Retina (tissue), 1 donor: ENCODE measurements around the gene STOX2.
A peak's percentile ranks its signal among the peaks of the same experiment; 100 is the strongest.

Source experiments
- DNase-seq: peaks from one replicate; pipeline ENCODE4 v3.0.0-alpha.2; 2016

Gene STOX2

GRCh38 chr4:183986971-183987946 is 82.2 kb downstream of the STOX2 start:
- peak; percentile 91 for DNase-seq

- DNase-seq: peak; percentile 86
Measured at GRCh38 chr4:183987987-183988392, 82.9 kb downstream of the STOX2 start.

- DNase-seq: no peak
Measured at GRCh38 chr4:183988874-183989273, 83.8 kb downstream of the STOX2 start.

- DNase-seq: no peak
Measured at GRCh38 chr4:183989461-183989860, 84.4 kb downstream of the STOX2 start.

- no peak for DNase-seq
Measured at GRCh38 chr4:183989931-183990330, 84.8 kb downstream of the STOX2 start.

GRCh38 chr4:183993676-183994075 is 88.6 kb downstream of the STOX2 start:
- no peak for DNase-seq

- peak; percentile 48 for DNase-seq
Measured at GRCh38 chr4:183995570-183995969, 90.5 kb downstream of the STOX2 start.

- no peak for DNase-seq
Measured at GRCh38 chr4:183996868-183997267, 91.8 kb downstream of the STOX2 start.

- no peak for DNase-seq
Measured at GRCh38 chr4:183999435-183999834, 94.3 kb downstream of the STOX2 start.

GRCh38 chr4:184000457-184001396 is 95.6 kb downstream of the STOX2 start:
- DNase-seq: no peak

- no peak for DNase-seq
Measured at GRCh38 chr4:184003433-184003832, 98.3 kb downstream of the STOX2 start.

GRCh38 chr4:184007891-184008290 is 102.8 kb downstream of the STOX2 start:
- no peak for DNase-seq

GRCh38 chr4:184010696-184011095 is 105.6 kb downstream of the STOX2 start:
- no peak for DNase-seq

- DNase-seq: no peak
Measured at GRCh38 chr4:184011826-184012380, 106.8 kb downstream of the STOX2 start.

GRCh38 chr4:184012937-184013336 is 107.8 kb downstream of the STOX2 start:
- DNase-seq: no peak

- no peak for DNase-seq
Measured at GRCh38 chr4:184014301-184014700, 109.2 kb downstream of the STOX2 start.

- DNase-seq: no peak
Measured at GRCh38 chr4:184016759-184017668, 111.9 kb downstream of the STOX2 start.

GRCh38 chr4:184019076-184019475 is 114.0 kb downstream of the STOX2 start:
- DNase-seq: no peak

GRCh38 chr4:184019667-184020623 is 114.8 kb downstream of the STOX2 start:
- DNase-seq: no peak

GRCh38 chr4:184021389-184021788 is 116.3 kb downstream of the STOX2 start:
- no peak for DNase-seq
